ENCODE results near the gene CEP76. TPM values are rescaled to one million over a fixed set of nuclear protein-coding genes. Genes with fewer than 3 reads are reported as not detected.

Gene CEP76
- total and polyA plus RNA-seq, 7 donors, result 2.4 to 9.1 (median 5.8) TPM

Other genes starting within 250 kb of the CEP76 start
- 10 to 100 TPM; 22.7 to 31.6 (median 24.8) TPM for gene SPIRE1, start 44.6 kb downstream of the CEP76 start, total RNA-seq
- 1 to 10 TPM; 2.1 to 5.4 (median 3.5) TPM for gene SPIRE1, start 44.6 kb downstream of the CEP76 start, polyA plus RNA-seq
- gene PSMG2, start 319 bp upstream of the CEP76 start, total RNA-seq, result 100 to 1,000 TPM in 1 of 4 donors, 10 to 100 TPM in 3; 85.1 to 100 (median 92.4) TPM
- 100 to 1,000 TPM in 1 of 3 donors, 10 to 100 TPM in 2; 78.1 to 105 (median 90.7) TPM for gene PSMG2, start 319 bp upstream of the CEP76 start, polyA plus RNA-seq
- gene PTPN2, start 181.5 kb upstream of the CEP76 start, total RNA-seq, result 10 to 100 TPM; 20.0 to 31.0 (median 21.0) TPM
- gene PTPN2, start 181.5 kb upstream of the CEP76 start, polyA plus RNA-seq, result 10 to 100 TPM; 31.4 to 43.1 (median 42.6) TPM
- 10 to 100 TPM; 15.3 to 38.1 (median 20.3) TPM for gene SEH1L, start 245.3 kb upstream of the CEP76 start, total RNA-seq
- 10 to 100 TPM; 16.2 to 18.8 (median 16.2) TPM for gene SEH1L, start 245.3 kb upstream of the CEP76 start, polyA plus RNA-seq

Data from sigmoid colon (tissue), 7 donors.